BLaER1 treated with 17β-estradiol and CSF1 and Interleukin-3, amounts not matched to agents 10 nM and 100 nM (cell line): ENCODE data around the gene TMEM63C.

ENCODE experiments used
- H3K27ac ChIP-seq, 11 experiments: shearing (Covaris generic); formaldehyde crosslinking; 2 replicates each; pipeline ENCODE4 v1.8.1; 2022
- H3K27me3 ChIP-seq, 11 experiments: shearing (Covaris generic); formaldehyde crosslinking; 2 replicates each; pipeline ENCODE4 v1.8.1; 2022
- H3K36me3 ChIP-seq, 11 experiments: shearing (Covaris generic); formaldehyde crosslinking; 2 replicates each; pipeline ENCODE4 v1.8.1; 2022
- H3K4me1 ChIP-seq, 10 experiments: shearing (Covaris generic); formaldehyde crosslinking; 2 replicates each; pipeline ENCODE4 v1.8.1; 2022
- H3K4me2 ChIP-seq, 11 experiments: shearing (Covaris generic); formaldehyde crosslinking; 2 replicates each; pipeline ENCODE4 v1.8.1; 2022
- H3K4me3 ChIP-seq, 10 experiments: shearing (Covaris generic); formaldehyde crosslinking; 2 replicates each; pipeline ENCODE4 v1.8.1; 2022
- H3K9ac ChIP-seq, 11 experiments: shearing (Covaris generic); formaldehyde crosslinking; 2 replicates each; pipeline ENCODE4 v1.8.1; 2022
- H3K9me3 ChIP-seq, 11 experiments: shearing (Covaris generic); formaldehyde crosslinking; replicated peaks in 1 of 11; 2 replicates each; pipeline ENCODE4 v1.8.1; 2022
- H4K20me1 ChIP-seq, 11 experiments: shearing (Covaris generic); formaldehyde crosslinking; 2 replicates each; pipeline ENCODE4 v1.8.1; 2022
- Cebpa-rat ChIP-seq, 11 experiments: shearing (Covaris generic); IDR thresholded peaks; 2 replicates each; pipeline ENCODE4 v1.8.1; 2022

Gene TMEM63C

GRCh38 chr14:77221241-77221871, 39.8 kb downstream of the TMEM63C start:
- Histone ChIP-seq H3K4me3 (no peak overlapping the region), H3K4me2 (no peak overlapping the region), H4K20me1 (peaks cover 0 to 14% (median 0%) of the 10 kb centered on the region in 11 experiments; a peak in 2 of 22 replicates), H3K9me3 (no peaks in the 10 kb centered on the region), H3K27me3 (no peaks in the 10 kb centered on the region), H3K27ac (no peak overlapping the region), H3K4me1 (peaks cover 0 to 44% (median 23%) of the 10 kb centered on the region in 10 experiments; a peak in 17 of 20 replicates), H3K9ac (no peak overlapping the region), H3K36me3 (peaks cover 0 to 10% (median 0%) of the 10 kb centered on the region in 11 experiments; a peak in 5 of 22 replicates)
- TF ChIP-seq Cebpa-rat (IDR thresholded peaks at IDR 0.05) = no peak

- Histone ChIP-seq H3K27ac (no peak overlapping the region), H4K20me1 (peaks cover 0 to 12% (median 0%) of the 10 kb centered on the region in 11 experiments; a peak in 2 of 22 replicates), H3K4me2 (peak overlapping the region in 4 of 11 experiments; percentile 13 to 75 (median 71); a peak in 6 of 22 replicates), H3K4me3 (no peak overlapping the region), H3K4me1 (peaks cover 0 to 44% (median 23%) of the 10 kb centered on the region in 10 experiments; a peak in 17 of 20 replicates), H3K9me3 (no peaks in the 10 kb centered on the region), H3K27me3 (no peaks in the 10 kb centered on the region), H3K36me3 (peaks cover 0 to 14% (median 0%) of the 10 kb centered on the region in 11 experiments; a peak in 5 of 22 replicates), H3K9ac (no peak overlapping the region)
- no peak for TF ChIP-seq Cebpa-rat (IDR thresholded peaks at IDR 0.05)
These were observed 41.1 kb downstream of the TMEM63C start for GRCh38 chr14:77222546-77223225.

DNA sequence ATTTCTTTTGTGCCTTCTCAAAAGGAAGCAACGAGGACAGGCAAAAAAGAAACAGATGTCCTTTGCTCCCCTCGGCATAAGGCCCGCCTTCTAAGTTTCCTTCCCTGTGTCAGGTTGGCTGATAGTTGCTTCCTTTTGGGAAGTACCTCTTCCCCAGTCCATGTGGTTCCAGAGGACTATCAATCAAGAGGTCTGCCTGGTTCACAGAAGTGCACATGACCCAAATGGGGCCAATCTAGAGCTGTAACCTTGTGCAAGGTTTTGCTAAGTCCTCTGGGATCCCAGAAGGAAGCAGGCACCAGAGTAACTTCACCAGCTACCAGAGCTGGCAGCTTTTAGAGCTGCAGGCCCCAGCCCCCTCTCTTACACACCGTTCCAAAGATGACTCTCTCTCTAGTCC, 42.6 kb downstream of the TMEM63C start:
- H3K27ac ChIP-seq = peak overlapping the region in 1 of 11 experiments; percentile 32; a peak in 2 of 22 replicates
- H4K20me1 ChIP-seq = peaks cover 0 to 8% (median 0%) of the 10 kb centered on the region in 11 experiments; a peak in 2 of 22 replicates
- no peak for TF ChIP-seq Cebpa-rat (IDR thresholded peaks at IDR 0.05)
- H3K4me3 ChIP-seq = no peak overlapping the region
- peaks cover 0 to 42% (median 23%) of the 10 kb centered on the region in 10 experiments; a peak in 17 of 20 replicates for H3K4me1 ChIP-seq
- no peaks in the 10 kb centered on the region for H3K9me3 ChIP-seq
- no peak overlapping the region for H3K9ac ChIP-seq
- no peaks in the 10 kb centered on the region for H3K27me3 ChIP-seq
- H3K36me3 ChIP-seq = peaks cover 0 to 21% (median 4%) of the 10 kb centered on the region in 11 experiments; a peak in 7 of 22 replicates
- H3K4me2 ChIP-seq = peak overlapping the region; percentile 23 to 80 (median 62); a peak in 17 of 22 replicates

GRCh38 chr14:77225254-77225653, 43.7 kb downstream of the TMEM63C start:
- peaks cover 0 to 6% (median 2%) of the 10 kb centered on the region in 11 experiments; a peak in 10 of 22 replicates for H3K9me3 ChIP-seq
- peaks cover 0 to 31% (median 22%) of the 10 kb centered on the region in 10 experiments; a peak in 17 of 20 replicates for H3K4me1 ChIP-seq
- H3K4me2 ChIP-seq = no peak overlapping the region
- H4K20me1 ChIP-seq = peaks cover 0 to 4% (median 0%) of the 10 kb centered on the region in 11 experiments; a peak in 1 of 22 replicates
- no peak overlapping the region for H3K4me3 ChIP-seq
- H3K9ac ChIP-seq = no peak overlapping the region
- H3K27ac ChIP-seq = no peak overlapping the region
- TF ChIP-seq Cebpa-rat (IDR thresholded peaks at IDR 0.05) = no peak
- H3K36me3 ChIP-seq = peaks cover 0 to 26% (median 10%) of the 10 kb centered on the region in 11 experiments; a peak in 13 of 22 replicates
- no peaks in the 10 kb centered on the region for H3K27me3 ChIP-seq

DNA sequence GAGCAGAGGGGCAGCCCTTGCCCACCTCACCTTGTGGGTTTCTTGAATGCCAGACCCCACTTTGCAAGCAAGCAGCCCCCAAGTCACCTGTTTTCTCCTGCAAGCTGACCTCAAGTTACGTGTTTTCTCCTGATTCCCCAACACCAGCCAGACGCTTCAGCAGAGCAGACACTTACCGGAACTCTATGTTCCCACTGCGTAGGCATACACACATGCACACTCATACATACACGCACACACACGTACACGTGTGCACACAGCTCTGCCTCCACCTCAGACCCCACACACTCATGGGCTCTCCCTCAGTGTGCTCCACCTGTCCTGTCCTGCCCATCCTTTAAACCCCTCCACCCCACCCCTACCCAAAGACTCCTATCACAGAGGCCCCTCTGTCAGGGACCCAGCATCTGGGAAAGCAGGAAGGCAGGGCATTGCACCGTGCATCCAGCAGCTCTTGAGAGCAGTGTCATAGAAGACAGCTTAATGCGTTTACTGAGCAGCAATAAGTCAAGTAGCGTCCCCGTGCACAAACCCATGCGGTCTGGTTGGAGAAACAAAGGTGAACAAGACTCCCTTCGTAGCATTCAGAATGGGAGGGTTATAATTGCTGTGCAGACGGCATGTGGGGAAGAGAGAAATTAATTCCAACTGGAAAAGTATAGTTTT, 44.4 kb downstream of the TMEM63C start:
- H3K4me2 ChIP-seq = no peak overlapping the region
- no peak overlapping the region for H3K27ac ChIP-seq
- peaks cover 0 to 13% (median 8%) of the 10 kb centered on the region in 11 experiments; a peak in 14 of 22 replicates for H3K9me3 ChIP-seq
- no peak overlapping the region for H3K9ac ChIP-seq
- peaks cover 0 to 4% (median 0%) of the 10 kb centered on the region in 11 experiments; a peak in 1 of 22 replicates for H4K20me1 ChIP-seq
- H3K27me3 ChIP-seq = no peaks in the 10 kb centered on the region
- peaks cover 7 to 34% (median 17%) of the 10 kb centered on the region in 11 experiments; a peak in 17 of 22 replicates for H3K36me3 ChIP-seq
- H3K4me1 ChIP-seq = peaks cover 0 to 30% (median 20%) of the 10 kb centered on the region in 10 experiments; a peak in 16 of 20 replicates
- no peak for TF ChIP-seq Cebpa-rat (IDR thresholded peaks at IDR 0.05)
- no peak overlapping the region for H3K4me3 ChIP-seq

DNA sequence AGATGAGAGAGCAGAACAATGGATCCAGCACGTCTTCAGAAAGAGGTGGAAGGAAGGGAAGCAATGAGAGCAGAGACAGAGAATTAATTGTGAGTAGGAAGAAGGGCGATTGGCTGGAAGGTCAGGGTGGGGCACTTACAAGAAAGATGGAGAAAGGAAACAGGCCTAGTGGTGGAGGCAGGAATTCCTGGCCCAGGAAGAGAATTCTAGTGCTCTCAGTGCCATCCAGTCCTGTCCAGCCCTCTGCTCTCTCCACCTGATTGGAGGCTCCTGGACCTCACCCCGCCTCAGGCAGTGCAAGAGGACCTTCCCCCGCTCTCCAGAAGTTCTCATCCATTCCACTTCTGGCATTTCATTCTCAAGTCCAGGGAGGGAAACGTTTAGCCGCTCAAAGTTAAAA, 46.5 kb downstream of the TMEM63C start:
- no peak overlapping the region for H3K4me3 ChIP-seq
- H3K9ac ChIP-seq = no peak overlapping the region
- no peak for TF ChIP-seq Cebpa-rat (IDR thresholded peaks at IDR 0.05)
- peaks cover 14 to 51% (median 30%) of the 10 kb centered on the region in 11 experiments; a peak in 18 of 22 replicates for H3K36me3 ChIP-seq
- H3K27me3 ChIP-seq = no peaks in the 10 kb centered on the region
- peaks cover 0 to 4% (median 0%) of the 10 kb centered on the region in 11 experiments; a peak in 1 of 22 replicates for H4K20me1 ChIP-seq
- no peak overlapping the region for H3K4me2 ChIP-seq
- H3K4me1 ChIP-seq = peaks cover 0 to 18% (median 15%) of the 10 kb centered on the region in 10 experiments; a peak in 16 of 20 replicates
- H3K27ac ChIP-seq = no peak overlapping the region
- H3K9me3 ChIP-seq = peaks cover 0 to 15% (median 10%) of the 10 kb centered on the region in 11 experiments; a peak in 14 of 22 replicates

DNA sequence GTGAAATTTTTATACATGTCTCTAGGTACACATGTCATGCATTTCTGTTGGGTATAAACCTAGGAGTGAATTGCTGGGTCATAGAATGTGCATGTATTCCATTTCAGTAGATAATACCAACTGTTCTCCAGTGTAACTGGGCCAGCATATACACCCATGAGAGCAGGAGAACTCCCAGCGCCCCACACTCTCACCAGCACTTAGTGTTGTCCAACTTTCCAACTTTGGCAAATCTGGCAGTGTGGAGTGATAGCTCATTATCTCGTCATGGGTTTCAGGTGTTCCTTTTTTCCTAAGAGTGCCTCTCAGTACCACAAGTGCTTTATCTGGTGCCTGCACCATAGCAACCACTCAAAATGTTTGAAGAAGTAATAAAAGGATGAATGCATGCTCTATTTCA, 49.3 kb downstream of the TMEM63C start:
- no peak overlapping the region for H3K27ac ChIP-seq
- TF ChIP-seq Cebpa-rat (IDR thresholded peaks at IDR 0.05) = no peak
- H3K4me1 ChIP-seq = no peaks in the 10 kb centered on the region
- H3K4me3 ChIP-seq = no peak overlapping the region
- H3K36me3 ChIP-seq = peaks cover 17 to 51% (median 33%) of the 10 kb centered on the region in 11 experiments; a peak in 18 of 22 replicates
- H3K9me3 ChIP-seq = peaks cover 0 to 15% (median 10%) of the 10 kb centered on the region in 11 experiments; a peak in 14 of 22 replicates
- H3K9ac ChIP-seq = no peak overlapping the region
- H4K20me1 ChIP-seq = no peaks in the 10 kb centered on the region
- H3K4me2 ChIP-seq = no peak overlapping the region
- H3K27me3 ChIP-seq = no peaks in the 10 kb centered on the region

GRCh38 chr14:77231721-77232120, 50.1 kb downstream of the TMEM63C start:
- no peak overlapping the region for H3K4me3 ChIP-seq
- H3K4me2 ChIP-seq = no peak overlapping the region
- H3K4me1 ChIP-seq = peaks cover 0 to 4% (median 4%) of the 10 kb centered on the region in 10 experiments; a peak in 10 of 20 replicates
- H3K9ac ChIP-seq = no peak overlapping the region
- no peaks in the 10 kb centered on the region for H3K27me3 ChIP-seq
- TF ChIP-seq Cebpa-rat (IDR thresholded peaks at IDR 0.05) = no peak
- peaks cover 0 to 15% (median 10%) of the 10 kb centered on the region in 11 experiments; a peak in 14 of 22 replicates for H3K9me3 ChIP-seq
- H3K36me3 ChIP-seq = peaks cover 17 to 48% (median 32%) of the 10 kb centered on the region in 11 experiments; a peak in 18 of 22 replicates
- no peaks in the 10 kb centered on the region for H4K20me1 ChIP-seq
- H3K27ac ChIP-seq = no peak overlapping the region
